A549 treated with dexamethasone at 1 μM for 4 hours (cell line): Measurements from ENCODE around the gene CCNI2. TPM values are rescaled to one million over a fixed set of nuclear protein-coding genes. Genes with fewer than 3 reads are reported as not detected.

ENCODE experiments used
- total RNA-seq: library from RNA; stranded (reverse); fragments of 200-300 nt; extraction: Qiagen RNA extraction; gene quantifications from 5 replicates; pipeline ENCODE4 v1.2.3, GENCODE V29; 2022

CCNI2 gene, protein sequence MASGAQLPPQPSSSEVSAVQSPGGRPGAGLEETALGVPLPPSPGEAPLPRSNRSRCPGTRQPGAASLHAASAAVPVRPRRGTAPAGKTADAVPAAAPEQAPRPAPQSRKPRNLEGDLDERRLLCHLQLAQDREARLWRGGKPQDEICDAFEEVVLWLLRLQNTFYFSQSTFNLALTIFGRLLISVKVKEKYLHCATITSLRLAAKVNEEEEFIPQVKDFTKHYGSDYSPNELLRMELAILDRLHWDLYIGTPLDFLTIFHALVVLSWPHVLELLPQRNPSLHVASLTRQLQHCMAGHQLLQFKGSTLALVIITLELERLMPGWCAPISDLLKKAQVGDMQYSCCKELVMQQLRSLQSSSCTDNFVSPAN
- total RNA-seq, result 0.06 to 0.12 TPM (median 0.08 TPM) in 5 replicates

DNA sequence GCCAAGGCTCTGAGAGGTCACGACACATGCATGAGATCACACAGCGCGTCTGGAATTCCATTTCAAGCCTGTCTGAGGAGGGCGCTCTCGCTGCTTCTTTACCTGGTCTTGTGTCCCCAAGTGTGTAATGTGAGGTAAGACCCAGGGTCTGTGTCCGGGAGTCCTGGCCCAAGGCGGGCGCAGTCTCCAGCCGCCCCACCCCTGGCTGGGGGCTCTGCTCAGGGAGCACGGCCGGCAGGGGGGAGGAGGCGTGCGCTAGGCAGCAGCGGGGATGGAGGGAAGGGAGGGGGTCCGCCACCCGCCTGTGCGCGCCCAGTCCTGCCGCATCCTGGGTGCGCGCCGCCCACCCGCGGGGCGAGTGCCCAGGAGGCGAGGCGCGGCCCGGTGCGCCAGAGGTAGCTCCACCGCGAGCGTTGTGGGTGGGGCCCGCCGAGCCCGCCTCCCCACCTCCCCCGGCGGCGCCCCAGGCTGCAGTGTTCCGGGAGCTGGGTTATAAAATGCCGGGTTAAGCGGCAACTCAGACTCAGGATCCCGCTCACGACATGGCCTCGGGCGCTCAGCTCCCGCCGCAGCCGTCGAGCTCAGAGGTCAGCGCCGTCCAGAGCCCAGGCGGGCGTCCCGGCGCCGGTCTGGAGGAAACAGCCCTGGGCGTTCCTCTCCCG lies at the start of gene CCNI2:
Gene CCNI2 (plus strand): TSS at position 473 of the 662 bp plus-strand sequence. CDS start 70 bp downstream, at position 543.

GRCh38 chr5:132736853-132737833 lies 10.1 kb upstream of the CCNI2 start, which contains the start of gene KIF3A:
KIF3A (minus strand) TSS chr5:132737546; CDS start chr5:132737419, 127 bp downstream.

GRCh38 chr5:132777209-132778069 lies 30.2 kb downstream of the CCNI2 start, which contains the start of gene SEPTIN8:
SEPTIN8 (minus strand) TSS chr5:132777239; CDS start chr5:132777137, 102 bp downstream.

Other genes with a start within 250 kb of the CCNI2 start
- 0.47 TPM in 1 of 5 replicates, not detected in the others for gene IL5, start 203.9 kb upstream of the CCNI2 start, total RNA-seq
- gene RAD50, start 190.4 kb upstream of the CCNI2 start, total RNA-seq, result 30.6 to 37.3 TPM (median 34.2 TPM) in 5 replicates
- 0.07 TPM in 1 of 5 replicates, not detected in the others for gene IL13, start 89.3 kb upstream of the CCNI2 start, total RNA-seq
- not detected in 5 replicates for gene IL4, start 73.4 kb upstream of the CCNI2 start, total RNA-seq
- 8.7 to 11.6 TPM (median 10.8 TPM) in 5 replicates for gene KIF3A, start 9.9 kb upstream of the CCNI2 start, total RNA-seq
- gene SEPTIN8, start 29.8 kb downstream of the CCNI2 start, total RNA-seq, result 15.8 to 23.8 TPM (median 20.0 TPM) in 5 replicates
- gene SOWAHA, start 65.9 kb downstream of the CCNI2 start, total RNA-seq, result 0.05 to 0.18 TPM (median 0.12 TPM) in 5 replicates
- gene SHROOM1, start 83.2 kb downstream of the CCNI2 start, total RNA-seq, result 7.7 to 9.5 TPM (median 9.0 TPM) in 5 replicates
- 0.08 to 0.25 TPM (median 0.19 TPM) in 5 replicates for gene GDF9, start 119.0 kb downstream of the CCNI2 start, total RNA-seq
- 347 to 404 TPM (median 353 TPM) in 5 replicates for gene UQCRQ, start 119.2 kb downstream of the CCNI2 start, total RNA-seq
- 0.48 to 0.98 TPM (median 0.75 TPM) in 5 replicates for gene LEAP2, start 126.2 kb downstream of the CCNI2 start, total RNA-seq
- 20.4 to 40.1 TPM (median 30.3 TPM) in 5 replicates for gene AFF4, start 216.2 kb downstream of the CCNI2 start, total RNA-seq